SH-SY5Y (cell line): ENCODE data around the gene VAC14.

ENCODE experiments used
- GATA2 ChIP-seq: IDR thresholded peaks from 2 replicates; pipeline ENCODE4 v1.6.1; 2011; ENCODE audit warnings: mild to moderate bottlenecking, low read depth, low read length
- GATA3 ChIP-seq: IDR thresholded peaks from 2 replicates; pipeline ENCODE4 v1.6.1; 2011; ENCODE audit warnings: low read depth, mild to moderate bottlenecking, low read length, moderate library complexity

- peak; percentile 95 for TF ChIP-seq GATA2
- TF ChIP-seq GATA3: no peak; the same call in 1 of the 2 replicates
Measured at GRCh38 chr16:70713824-70714223, 87.1 kb downstream of the VAC14 start.
